BJ (cell line): ENCODE data around the gene EMILIN3. TPM values are rescaled to one million over a fixed set of nuclear protein-coding genes. Genes with fewer than 3 reads are reported as not detected.

Source experiments
- CTCF ChIA-PET: fragments of 350-600 bp; formaldehyde crosslinking; extraction: SDS; loops from one replicate; lab custom pipeline; 2021; ENCODE audit warnings: antibody characterized with exemption, inconsistent platforms; lab: Yijun Ruan, JAX
- POLR2A ChIA-PET: fragments of 300-600 bp; sonication (Branson Sonifier 250); formaldehyde crosslinking; extraction: SDS; loops from one replicate; lab custom pipeline; 2021; ENCODE audit warnings: antibody characterized with exemption; lab: Charles Lee
- DNase-seq: peaks from one replicate; pipeline ENCODE4 v3.0.0-alpha.2; 2011; ENCODE audit warnings: low read depth
- H3K27me3 ChIP-seq: 2 replicates; pipeline ENCODE4 v1.6.0; 2011; ENCODE audit warnings: low read length; ENCODE audit not compliant: control insufficient read depth, insufficient read depth
- H3K36me3 ChIP-seq: 2 replicates; pipeline ENCODE4 v1.5.1; 2011; ENCODE audit warnings: low read length; ENCODE audit not compliant: control insufficient read depth, insufficient read depth
- H3K4me3 ChIP-seq: 2 replicates; pipeline ENCODE4 v1.5.1; 2011; ENCODE audit warnings: low read depth, mild to moderate bottlenecking, control low read depth, low read length
- CTCF ChIP-seq: IDR thresholded peaks from 2 replicates; pipeline ENCODE4 v1.5.1; 2011; ENCODE audit warnings: low read depth, mild to moderate bottlenecking, control low read depth, inconsistent platforms, low read length, moderate library complexity; ENCODE audit not compliant: insufficient read depth
- polyA plus RNA-seq: library from polyadenylated mRNA; depleted of rRNA; stranded (reverse); fragments of >200 nt; gene quantifications from 2 replicates; pipeline ENCODE4 v1.2.3, GENCODE V29; 2011

The EMILIN3 gene
- polyA plus RNA-seq, 1 experiment: 0.52 TPM

- Histone ChIP-seq H3K4me3 (peak overlapping the region; percentile 54), H3K27me3 (no peaks in the 10 kb centered on the region), H3K36me3 (no peaks in the 10 kb centered on the region; the same call in 1 of the 2 replicates)
- ChIA-PET CTCF (interaction anchor here (0.7 to 5.3 kb wide), 55 partner anchors 9 to 377 kb away, joined by 3 to 149 read pairs (median 4); partner anchors contain the start of gene ZHX3), POLR2A (interaction anchor here (0.7 kb wide), 2 partner anchors 525 to 592 kb away, joined by 15 to 20 read pairs; no protein-coding TSS in a partner anchor)
- no peak for DNase-seq
- TF ChIP-seq CTCF: peak; percentile 94
Observed at GRCh38 chr20:41339957-41340326, 26.7 kb downstream of the EMILIN3 start.

GRCh38 chr20:41336711-41337492, 29.7 kb downstream of the EMILIN3 start:
- ChIA-PET CTCF (interaction anchor here (2.9 to 5.3 kb wide), 2 partner anchors 163 to 203 kb away, joined by 17 to 149 read pairs; no protein-coding TSS in a partner anchor), POLR2A (no interaction called here)
- no peak for TF ChIP-seq CTCF
- no peak for DNase-seq
- no peak overlapping the region for H3K4me3 ChIP-seq
- no peaks in the 10 kb centered on the region for H3K27me3 ChIP-seq
- no peaks in the 10 kb centered on the region for H3K36me3 ChIP-seq

- H3K27me3 ChIP-seq: no peaks in the 10 kb centered on the region
- no peaks in the 10 kb centered on the region for H3K36me3 ChIP-seq
- POLR2A ChIA-PET: no interaction called here
- DNase-seq: no peak
- CTCF ChIA-PET: interaction anchor here (1.0 to 5.3 kb wide), 3 partner anchors 162 to 163 kb away, joined by 3 to 149 read pairs (median 5); no protein-coding TSS in a partner anchor
- H3K4me3 ChIP-seq: no peak overlapping the region
- no peak for TF ChIP-seq CTCF
Observed at GRCh38 chr20:41335591-41335990, 31.0 kb downstream of the EMILIN3 start.

GRCh38 chr20:41334443-41335421, 31.9 kb downstream of the EMILIN3 start:
- no peak overlapping the region for H3K4me3 ChIP-seq
- no peaks in the 10 kb centered on the region for H3K36me3 ChIP-seq
- no peak for DNase-seq
- CTCF ChIA-PET: interaction anchor here (1.0 to 3.5 kb wide), 3 partner anchors 102 to 162 kb away, joined by 3 to 11 read pairs (median 5); no protein-coding TSS in a partner anchor
- POLR2A ChIA-PET: interaction anchor here (0.7 kb wide), 1 partner anchor 9 kb away, joined by 3 read pairs; no protein-coding TSS in a partner anchor
- H3K27me3 ChIP-seq: no peaks in the 10 kb centered on the region
- TF ChIP-seq CTCF: no peak
